Breast epithelium (tissue), 4 donors: Measurements from ENCODE around the gene USP17L21. TPM values are rescaled to one million over a fixed set of nuclear protein-coding genes. Genes with fewer than 3 reads are reported as not detected.
"Not testable (repeated sequence)": the region's sequence is repeated elsewhere in the genome, so short reads cannot be mapped to it uniquely, and the experiment has no call there.

Experiments used
- DNase-seq, 2 donors: peaks; one replicate each; pipeline ENCODE4 v3.0.0-alpha.2; 2019; ENCODE audit warnings: low spot score in 2 of 2
- H3K27ac ChIP-seq, 2 donors: fragments of 200-600 bp; sonication (generic) in 1 of 2; one replicate each; pipeline ENCODE4 v1.5.1; 2016 to 2019; ENCODE audit warnings: mild to moderate bottlenecking in 1 of 2
- H3K27me3 ChIP-seq, 2 donors: fragments of 200-600 bp; sonication (generic) in 1 of 2; one replicate each; pipeline versions ENCODE4 v1.5.1 to v1.6.0; 2017 to 2019; ENCODE audit warnings: control low read depth in 1 of 2, mild to moderate bottlenecking in 1 of 2
- H3K36me3 ChIP-seq: fragments of 200-600 bp; one replicate; pipeline ENCODE4 v1.5.1; 2019
- H3K4me1 ChIP-seq, 2 donors: fragments of 200-600 bp; sonication (generic); one replicate each; pipeline ENCODE4 v1.5.1; 2016 to 2019; ENCODE audit warnings: control low read depth in 1 of 2
- H3K4me3 ChIP-seq, 3 donors: fragments of 200-600 bp; sonication (generic); 1 replicate in 2 of 3; 2 replicates in 1 of 3; pipeline ENCODE4 v1.5.1; 2016 to 2019; ENCODE audit warnings: mild to moderate bottlenecking in 3 of 3, moderate library complexity in 2 of 3
- H3K9me3 ChIP-seq, 2 donors: fragments of 200-600 bp; sonication (generic) in 1 of 2; one replicate each; pipeline ENCODE4 v1.5.1; 2016 to 2019; ENCODE audit warnings: control low read depth in 1 of 2
- intact Hi-C: fragments of 100-400 bp; cut with DNase I; formaldehyde crosslinking; loops from one replicate; pipeline ENCODE4 v1.15.1; 2023; ENCODE audit warnings: low total_unique reads
- total RNA-seq, 3 donors: library from RNA; depleted of rRNA; stranded (reverse); fragments of >200 nt; gene quantifications; one replicate each; pipeline ENCODE4 v1.1.0, GENCODE V29; 2016

USP17L21 gene
- total RNA-seq, result not detected

GRCh38 chr4:9262572-9262971 lies at the start of gene USP17L21:
USP17L21 (plus strand) TSS chr4:9262872; CDS start chr4:9262872, 0 bp downstream.
- H3K36me3 ChIP-seq, DNase-seq, H3K4me1 ChIP-seq, H3K9me3 ChIP-seq, H3K27me3 ChIP-seq, H3K4me3 ChIP-seq, intact Hi-C loops, H3K27ac ChIP-seq: not testable (repeated sequence)

GRCh38 chr4:9214701-9215100 lies 48.0 kb upstream of the USP17L21 start:
- H3K27ac ChIP-seq, H3K4me1 ChIP-seq, intact Hi-C loops, H3K36me3 ChIP-seq, H3K27me3 ChIP-seq, H3K4me3 ChIP-seq, DNase-seq, H3K9me3 ChIP-seq: not testable (repeated sequence)

DNA sequence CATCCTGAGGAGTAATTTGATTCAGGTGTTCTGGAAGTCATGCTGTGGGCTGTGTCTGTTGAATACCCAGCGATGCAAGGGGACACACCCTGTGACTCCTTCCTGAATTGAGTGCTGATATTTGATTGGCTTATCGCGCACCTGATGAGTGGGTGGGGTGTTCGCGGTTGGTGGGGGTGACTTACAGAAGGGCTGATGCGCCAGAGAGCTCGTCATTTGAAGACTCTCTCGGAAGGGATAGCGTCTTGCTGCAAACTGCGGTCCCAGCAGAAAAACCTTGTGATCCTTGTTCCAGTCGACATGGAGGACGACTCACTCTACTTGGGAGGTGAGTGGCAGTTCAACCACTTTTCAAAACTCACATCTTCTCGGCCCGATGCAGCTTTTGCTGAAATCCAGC lies 47.6 kb upstream of the USP17L21 start, which contains the start of gene USP17L11:
USP17L11 (plus strand) TSS at position 301 of the 400 bp plus-strand sequence; CDS start at position 301, 0 bp downstream.
- DNase-seq, H3K36me3 ChIP-seq, H3K4me3 ChIP-seq, H3K27ac ChIP-seq, H3K4me1 ChIP-seq, H3K9me3 ChIP-seq, intact Hi-C loops, H3K27me3 ChIP-seq: not testable (repeated sequence)

DNA sequence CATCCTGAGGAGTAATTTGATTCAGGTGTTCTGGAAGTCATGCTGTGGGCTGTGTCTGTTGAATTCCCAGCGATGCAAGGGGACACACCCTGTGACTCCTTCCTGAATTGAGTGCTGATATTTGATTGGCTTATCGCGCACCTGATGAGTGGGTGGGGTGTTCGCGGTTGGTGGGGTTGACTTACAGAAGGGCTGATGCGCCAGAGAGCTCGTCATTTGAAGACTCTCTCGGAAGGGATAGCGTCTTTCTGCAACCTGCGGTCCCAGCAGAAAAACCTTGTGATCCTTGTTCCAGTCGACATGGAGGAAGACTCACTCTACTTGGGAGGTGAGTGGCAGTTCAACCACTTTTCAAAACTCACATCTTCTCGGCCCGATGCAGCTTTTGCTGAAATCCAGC lies 42.8 kb upstream of the USP17L21 start, which contains the start of gene USP17L12:
USP17L12 (plus strand) TSS at position 301 of the 400 bp plus-strand sequence; CDS start at position 301, 0 bp downstream.
- H3K4me1 ChIP-seq, H3K4me3 ChIP-seq, H3K27me3 ChIP-seq, DNase-seq, H3K27ac ChIP-seq, H3K36me3 ChIP-seq, H3K9me3 ChIP-seq, intact Hi-C loops: not testable (repeated sequence)

GRCh38 chr4:9224596-9224995 lies 38.1 kb upstream of the USP17L21 start, which contains the start of gene USP17L13:
USP17L13 (plus strand) TSS chr4:9224896; CDS start chr4:9224896, 0 bp downstream.
- intact Hi-C loops, DNase-seq: not testable (repeated sequence)

DNA sequence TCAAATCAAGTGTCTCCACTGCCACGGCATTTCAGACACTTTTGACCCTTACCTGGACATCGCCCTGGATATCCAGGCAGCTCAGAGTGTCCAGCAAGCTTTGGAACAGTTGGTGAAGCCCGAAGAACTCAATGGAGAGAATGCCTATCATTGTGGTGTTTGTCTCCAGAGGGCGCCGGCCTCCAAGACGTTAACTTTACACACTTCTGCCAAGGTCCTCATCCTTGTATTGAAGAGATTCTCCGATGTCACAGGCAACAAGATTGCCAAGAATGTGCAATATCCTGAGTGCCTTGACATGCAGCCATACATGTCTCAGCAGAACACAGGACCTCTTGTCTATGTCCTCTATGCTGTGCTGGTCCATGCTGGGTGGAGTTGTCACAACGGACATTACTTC lies 32.4 kb upstream of the USP17L21 start:
- H3K4me3 ChIP-seq, H3K9me3 ChIP-seq, H3K4me1 ChIP-seq, intact Hi-C loops, DNase-seq, H3K27ac ChIP-seq, H3K36me3 ChIP-seq, H3K27me3 ChIP-seq: not testable (repeated sequence)

More at GRCh38 chr4:9224596-9224995, 38.1 kb upstream of the USP17L21 start, which contains the start of gene USP17L13:
- H3K4me1 ChIP-seq, H3K27me3 ChIP-seq, H3K36me3 ChIP-seq, H3K4me3 ChIP-seq, H3K9me3 ChIP-seq, H3K27ac ChIP-seq: not testable (repeated sequence)

GRCh38 chr4:9234085-9234484 lies 28.6 kb upstream of the USP17L21 start, which contains the start of gene USP17L15:
USP17L15 (plus strand) TSS chr4:9234385; CDS start chr4:9234385, 0 bp downstream.
- H3K4me3 ChIP-seq, DNase-seq, H3K36me3 ChIP-seq, H3K27me3 ChIP-seq, H3K4me1 ChIP-seq, H3K9me3 ChIP-seq, H3K27ac ChIP-seq, intact Hi-C loops: not testable (repeated sequence)

- intact Hi-C loops, H3K4me3 ChIP-seq, H3K9me3 ChIP-seq, H3K27me3 ChIP-seq, H3K36me3 ChIP-seq, H3K4me1 ChIP-seq, H3K27ac ChIP-seq: not testable (repeated sequence)
- DNase-seq, result peak in 1 of 2 donors; percentile 55
These were observed 24.2 kb upstream of the USP17L21 start for GRCh38 chr4:9238461-9238860.

DNA sequence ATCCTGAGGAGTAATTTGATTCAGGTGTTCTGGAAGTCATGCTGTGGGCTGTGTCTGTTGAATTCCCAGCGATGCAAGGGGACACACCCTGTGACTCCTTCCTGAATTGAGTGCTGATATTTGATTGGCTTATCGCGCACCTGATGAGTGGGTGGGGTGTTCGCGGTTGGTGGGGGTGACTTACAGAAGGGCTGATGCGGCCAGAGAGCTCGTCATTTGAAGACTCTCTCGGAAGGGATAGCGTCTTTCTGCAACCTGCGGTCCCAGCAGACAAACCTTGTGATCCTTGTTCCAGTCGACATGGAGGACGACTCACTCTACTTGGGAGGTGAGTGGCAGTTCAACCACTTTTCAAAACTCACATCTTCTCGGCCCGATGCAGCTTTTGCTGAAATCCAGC lies 19.1 kb upstream of the USP17L21 start, which contains the start of gene USP17L17:
USP17L17 (plus strand) TSS at position 301 of the 400 bp plus-strand sequence; CDS start at position 301, 0 bp downstream.
- not testable (repeated sequence) for H3K27ac ChIP-seq, H3K9me3 ChIP-seq, H3K27me3 ChIP-seq

DNA sequence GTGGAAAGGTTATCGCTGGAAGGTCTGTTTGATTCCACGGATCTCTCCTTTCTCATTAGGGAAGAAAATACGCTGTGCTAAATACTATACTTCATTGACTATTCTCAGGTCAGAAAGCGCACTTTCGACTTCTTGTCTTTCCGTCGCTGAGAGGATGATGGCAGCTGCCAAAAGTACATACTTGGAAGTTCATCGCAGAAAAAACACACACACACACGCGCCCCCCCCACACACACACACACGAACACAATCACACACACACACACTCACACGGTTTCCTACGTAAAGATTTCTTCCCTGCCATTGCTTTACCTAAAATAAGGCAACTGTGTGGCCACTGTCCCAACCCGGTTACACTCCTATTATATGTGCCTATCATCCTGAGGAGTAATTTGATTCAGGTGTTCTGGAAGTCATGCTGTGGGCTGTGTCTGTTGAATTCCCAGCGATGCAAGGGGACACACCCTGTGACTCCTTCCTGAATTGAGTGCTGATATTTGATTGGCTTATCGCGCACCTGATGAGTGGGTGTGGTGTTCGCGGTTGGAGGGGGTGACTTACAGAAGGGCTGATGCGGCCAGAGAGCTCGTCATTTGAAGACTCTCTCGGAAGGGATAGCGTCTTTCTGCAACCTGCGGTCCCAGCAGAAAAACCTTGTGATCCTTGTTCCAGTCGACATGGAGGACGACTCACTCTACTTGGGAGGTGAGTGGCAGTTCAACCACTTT lies 14.6 kb upstream of the USP17L21 start, which contains the start of gene USP17L18:
USP17L18 (plus strand) TSS at position 678 of the 728 bp plus-strand sequence; CDS start at position 678, 0 bp downstream.
- H3K4me3 ChIP-seq, intact Hi-C loops, H3K9me3 ChIP-seq, H3K27ac ChIP-seq, H3K27me3 ChIP-seq, H3K4me1 ChIP-seq, H3K36me3 ChIP-seq: not testable (repeated sequence)
- peak; percentile 16 to 65 for DNase-seq

More for the DNA sequence above, 19.1 kb upstream of the USP17L21 start, which contains the start of gene USP17L17:
- H3K4me3 ChIP-seq, H3K36me3 ChIP-seq, DNase-seq, intact Hi-C loops, H3K4me1 ChIP-seq: not testable (repeated sequence)

DNA sequence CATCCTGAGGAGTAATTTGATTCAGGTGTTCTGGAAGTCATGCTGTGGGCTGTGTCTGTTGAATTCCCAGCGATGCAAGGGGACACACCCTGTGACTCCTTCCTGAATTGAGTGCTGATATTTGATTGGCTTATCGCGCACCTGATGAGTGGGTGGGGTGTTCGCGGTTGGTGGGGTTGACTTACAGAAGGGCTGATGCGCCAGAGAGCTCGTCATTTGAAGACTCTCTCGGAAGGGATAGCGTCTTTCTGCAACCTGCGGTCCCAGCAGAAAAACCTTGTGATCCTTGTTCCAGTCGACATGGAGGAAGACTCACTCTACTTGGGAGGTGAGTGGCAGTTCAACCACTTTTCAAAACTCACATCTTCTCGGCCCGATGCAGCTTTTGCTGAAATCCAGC lies 9.6 kb upstream of the USP17L21 start, which contains the start of gene USP17L19:
USP17L19 (plus strand) TSS at position 301 of the 400 bp plus-strand sequence; CDS start at position 301, 0 bp downstream.
- H3K4me3 ChIP-seq, H3K27me3 ChIP-seq, H3K9me3 ChIP-seq, H3K4me1 ChIP-seq, intact Hi-C loops, DNase-seq, H3K36me3 ChIP-seq, H3K27ac ChIP-seq: not testable (repeated sequence)

GRCh38 chr4:9257824-9258223 lies 4.8 kb upstream of the USP17L21 start, which contains the start of gene USP17L20:
USP17L20 (plus strand) TSS chr4:9258124; CDS start chr4:9258124, 0 bp downstream.
- H3K4me3 ChIP-seq, H3K4me1 ChIP-seq, H3K9me3 ChIP-seq, DNase-seq, H3K36me3 ChIP-seq, H3K27me3 ChIP-seq, intact Hi-C loops, H3K27ac ChIP-seq: not testable (repeated sequence)

- H3K36me3 ChIP-seq, H3K9me3 ChIP-seq, intact Hi-C loops, H3K27me3 ChIP-seq, H3K4me3 ChIP-seq, DNase-seq, H3K27ac ChIP-seq, H3K4me1 ChIP-seq: not testable (repeated sequence)
These were observed 4.6 kb downstream of the USP17L21 start, which contains the start of gene USP17L22 for GRCh38 chr4:9267319-9267718. USP17L22 (plus strand) TSS chr4:9267619; CDS start chr4:9267619, 0 bp downstream.
